HAP-1 (cell line): ENCODE data around the gene SBNO2.
"Not testable (repeated sequence)": the region's sequence is repeated elsewhere in the genome, so short reads cannot be mapped to it uniquely, and the experiment has no call there.

Experiments used
- DNase-seq, 2 experiments: peaks; one replicate each; pipeline ENCODE4 v3.0.0-alpha.2; 2016 to 2020; ENCODE audit warnings: low spot score in 2 of 2
- H3K27me3 ChIP-seq: fragments of 250-450 bp; sonication (Bioruptor Pico); 2 replicates; pipeline ENCODE4 v1.5.1; 2020; ENCODE audit warnings: low read depth, mild to moderate bottlenecking, moderate library complexity
- H3K36me3 ChIP-seq: fragments of 250-450 bp; sonication (Bioruptor Pico); replicated peaks from 2 replicates; pipeline ENCODE4 v1.5.1; 2020; ENCODE audit warnings: mild to moderate bottlenecking
- H3K4me1 ChIP-seq: fragments of 250-450 bp; sonication (Bioruptor Pico); 2 replicates; pipeline ENCODE4 v1.5.1; 2020; ENCODE audit warnings: mild to moderate bottlenecking
- H3K4me3 ChIP-seq: fragments of 250-450 bp; sonication (Bioruptor Pico); 2 replicates; pipeline ENCODE4 v1.5.1; 2020; ENCODE audit warnings: mild to moderate bottlenecking, moderate library complexity
- H3K9me3 ChIP-seq: fragments of 250-450 bp; sonication (Bioruptor Pico); 2 replicates; pipeline ENCODE4 v1.5.1; 2020; ENCODE audit warnings: mild to moderate bottlenecking, moderate library complexity
- in situ Hi-C: fragments of 300-500 bp; cut with MboI; formaldehyde crosslinking; loops from 3 replicates; pipeline ENCODE4 v1.14.3; 2020; ENCODE audit warnings: low sequenced_read_pairs, inconsistent platforms, mixed read lengths

SBNO2 gene

GRCh38 chr19:1214299-1214861 lies 40.3 kb upstream of the SBNO2 start:
- DNase-seq, result no peak
- Histone ChIP-seq H3K27me3 (no peaks in the 10 kb centered on the region), H3K4me3 (no peak overlapping the region), H3K36me3 (peaks cover 28% of the 10 kb centered on the region), H3K4me1 (no peaks in the 10 kb centered on the region), H3K9me3 (no peaks in the 10 kb centered on the region)
- in situ Hi-C loops, result no loop called here

GRCh38 chr19:1213391-1214286 lies 39.6 kb upstream of the SBNO2 start:
- peaks cover 34% of the 10 kb centered on the region for H3K36me3 ChIP-seq
- H3K4me1 ChIP-seq, result no peaks in the 10 kb centered on the region
- in situ Hi-C loops, result no loop called here
- no peaks in the 10 kb centered on the region for H3K9me3 ChIP-seq
- no peak overlapping the region for H3K4me3 ChIP-seq
- H3K27me3 ChIP-seq, result no peaks in the 10 kb centered on the region
- DNase-seq, result no peak

GRCh38 chr19:1211494-1212234 lies 37.6 kb upstream of the SBNO2 start:
- Histone ChIP-seq H3K4me1 (no peaks in the 10 kb centered on the region), H3K36me3 (peaks cover 38% of the 10 kb centered on the region), H3K4me3 (no peak overlapping the region), H3K27me3 (no peaks in the 10 kb centered on the region), H3K9me3 (no peaks in the 10 kb centered on the region)
- peak in 1 of 2 experiments; percentile 56 for DNase-seq
- in situ Hi-C loops, result no loop called here

- peaks cover 38% of the 10 kb centered on the region for H3K36me3 ChIP-seq
- H3K9me3 ChIP-seq, result no peaks in the 10 kb centered on the region
- H3K4me1 ChIP-seq, result peaks cover under 1% of the 10 kb centered on the region
- DNase-seq, result peak in 1 of 2 experiments; percentile 14
- in situ Hi-C loops, result no loop called here
- H3K4me3 ChIP-seq, result no peak overlapping the region
- no peaks in the 10 kb centered on the region for H3K27me3 ChIP-seq
Measured at GRCh38 chr19:1210227-1210538, 36.1 kb upstream of the SBNO2 start.

DNA sequence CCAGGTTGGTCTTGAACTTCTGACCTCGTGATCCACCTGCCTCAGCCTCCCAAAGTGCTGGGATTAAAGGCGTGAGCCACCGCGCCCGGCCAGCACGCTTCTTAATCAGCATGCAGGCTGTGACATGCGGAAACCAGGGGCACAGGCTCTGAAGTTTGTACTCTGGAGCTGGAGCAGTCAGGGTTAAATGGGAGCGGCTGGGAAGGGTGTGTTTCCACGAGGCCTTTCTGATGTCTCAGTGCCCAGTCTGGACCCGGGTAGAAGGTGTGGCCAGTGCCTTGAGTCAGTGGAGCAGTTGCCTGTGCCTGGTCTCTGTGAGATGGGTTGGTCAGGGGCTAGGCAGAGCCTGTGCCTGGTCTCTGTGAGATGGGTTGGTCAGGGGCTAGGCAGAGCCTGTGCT lies 34.8 kb upstream of the SBNO2 start:
- H3K27me3 ChIP-seq, H3K4me1 ChIP-seq, H3K9me3 ChIP-seq, in situ Hi-C loops, DNase-seq, H3K4me3 ChIP-seq: not testable (repeated sequence)
- peaks cover 38% of the 10 kb centered on the region for H3K36me3 ChIP-seq

GRCh38 chr19:1206864-1207450 lies 32.9 kb upstream of the SBNO2 start:
- H3K9me3 ChIP-seq, result no peaks in the 10 kb centered on the region
- H3K27me3 ChIP-seq, result no peaks in the 10 kb centered on the region
- H3K4me1 ChIP-seq, result peaks cover 3% of the 10 kb centered on the region
- in situ Hi-C loops, result no loop called here
- no peak for DNase-seq
- H3K36me3 ChIP-seq, result peaks cover 30% of the 10 kb centered on the region
- H3K4me3 ChIP-seq, result peak overlapping the region; percentile 72

DNA sequence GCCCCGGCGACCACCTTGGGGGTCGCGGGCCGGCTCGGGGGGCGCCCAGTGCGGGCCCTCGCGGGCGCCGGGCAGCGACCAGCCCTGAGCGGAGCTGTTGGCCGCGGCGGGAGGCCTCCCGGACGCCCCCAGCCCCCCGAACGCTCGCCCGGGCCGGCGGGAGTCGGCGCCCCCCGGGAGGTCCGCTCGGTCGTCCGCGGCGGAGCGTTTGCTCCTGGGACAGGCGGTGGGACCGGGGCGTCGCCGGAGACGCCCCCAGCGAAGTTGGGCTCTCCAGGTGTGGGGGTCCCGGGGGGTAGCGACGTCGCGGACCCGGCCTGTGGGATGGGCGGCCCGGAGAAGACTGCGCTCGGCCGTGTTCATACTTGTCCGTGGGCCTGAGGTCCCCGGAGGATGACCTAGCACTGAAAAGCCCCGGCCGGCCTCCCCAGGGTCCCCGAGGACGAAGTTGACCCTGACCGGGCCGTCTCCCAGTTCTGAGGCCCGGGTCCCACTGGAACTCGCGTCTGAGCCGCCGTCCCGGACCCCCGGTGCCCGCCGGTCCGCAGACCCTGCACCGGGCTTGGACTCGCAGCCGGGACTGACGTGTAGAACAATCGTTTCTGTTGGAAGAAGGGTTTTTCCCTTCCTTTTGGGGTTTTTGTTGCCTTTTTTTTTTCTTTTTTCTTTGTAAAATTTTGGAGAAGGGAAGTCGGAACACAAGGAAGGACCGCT lies 32.2 kb upstream of the SBNO2 start:
- DNase-seq, result no peak
- no peaks in the 10 kb centered on the region for H3K9me3 ChIP-seq
- in situ Hi-C loops, result no loop called here
- peaks cover 30% of the 10 kb centered on the region for H3K36me3 ChIP-seq
- H3K4me3 ChIP-seq, result peak overlapping the region; percentile 72
- no peaks in the 10 kb centered on the region for H3K27me3 ChIP-seq
- H3K4me1 ChIP-seq, result peaks cover 3% of the 10 kb centered on the region

GRCh38 chr19:1205114-1206099 lies 31.3 kb upstream of the SBNO2 start, which contains the start of gene STK11:
Gene STK11 (plus strand): TSS chr19:1205778. CDS start chr19:1206914, 1,136 bp downstream.
- H3K36me3 ChIP-seq, result peaks cover 24% of the 10 kb centered on the region
- H3K4me3 ChIP-seq, result peak within 1 kb of the TSS; percentile 72
- H3K27me3 ChIP-seq, result no peaks in the 10 kb centered on the region
- in situ Hi-C loops, result no loop called here
- H3K9me3 ChIP-seq, result no peaks in the 10 kb centered on the region
- peak; percentile 95 to 99 for DNase-seq
- H3K4me1 ChIP-seq, result peaks cover 3% of the 10 kb centered on the region

GRCh38 chr19:1200614-1201013 lies 26.5 kb upstream of the SBNO2 start:
- H3K27me3 ChIP-seq, H3K4me3 ChIP-seq, H3K9me3 ChIP-seq, DNase-seq, H3K36me3 ChIP-seq, H3K4me1 ChIP-seq: not testable (repeated sequence)
- in situ Hi-C loops, result loop anchor here (5.0 kb wide), 1 partner anchor 93 kb away; no protein-coding TSS in a partner anchor

DNA sequence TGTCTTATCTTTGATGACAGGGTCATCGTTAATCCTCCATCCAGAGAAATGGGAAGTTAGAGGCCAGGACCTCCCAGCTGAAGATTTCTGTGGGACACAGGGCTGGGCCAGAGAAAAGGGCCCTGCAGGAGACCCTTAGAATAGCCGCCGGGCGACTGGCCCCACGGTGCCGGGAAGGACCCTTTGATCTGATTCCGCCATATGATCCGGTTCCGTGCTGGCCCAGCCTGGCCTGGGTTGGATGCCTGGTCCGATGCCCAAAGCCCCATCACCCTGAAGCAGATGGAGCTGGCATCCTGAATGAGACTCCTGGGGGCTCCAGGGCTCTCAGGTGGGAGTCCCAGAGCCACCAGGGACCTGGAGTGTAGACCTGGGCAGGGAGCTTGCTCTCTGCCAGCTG lies 25.5 kb upstream of the SBNO2 start:
- in situ Hi-C loops, result no loop called here
- Histone ChIP-seq H3K4me1 (no peaks in the 10 kb centered on the region), H3K9me3 (no peaks in the 10 kb centered on the region), H3K36me3 (no peaks in the 10 kb centered on the region), H3K4me3 (no peak overlapping the region), H3K27me3 (no peaks in the 10 kb centered on the region)
- no peak for DNase-seq

DNA sequence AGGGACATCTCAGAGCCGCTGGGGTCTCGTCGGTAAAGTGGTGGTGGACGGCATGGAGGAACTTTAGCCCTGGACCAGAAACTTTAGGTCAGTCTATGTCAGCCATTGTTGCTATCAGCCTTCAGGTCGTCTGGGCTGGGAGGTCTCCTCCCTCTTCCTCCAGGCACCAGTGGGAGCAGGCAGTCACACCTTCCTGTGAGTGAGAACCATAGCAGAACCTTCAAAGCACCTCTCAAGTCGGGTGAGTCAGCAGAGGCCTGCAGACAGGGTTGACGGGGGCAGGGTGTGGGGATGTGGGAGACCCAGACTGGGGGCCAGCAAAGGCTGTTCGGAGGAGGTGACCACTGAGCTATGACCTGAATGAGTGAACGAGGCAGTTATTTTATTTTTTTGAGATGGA lies 15.4 kb upstream of the SBNO2 start:
- H3K4me1 ChIP-seq, result no peaks in the 10 kb centered on the region
- H3K36me3 ChIP-seq, result no peaks in the 10 kb centered on the region
- no peaks in the 10 kb centered on the region for H3K9me3 ChIP-seq
- in situ Hi-C loops, result no loop called here
- DNase-seq, result no peak
- H3K27me3 ChIP-seq, result no peaks in the 10 kb centered on the region
- no peak overlapping the region for H3K4me3 ChIP-seq

- in situ Hi-C loops, result no loop called here
- H3K4me3 ChIP-seq, result no peak overlapping the region
- no peak for DNase-seq
- H3K4me1 ChIP-seq, result no peaks in the 10 kb centered on the region
- no peaks in the 10 kb centered on the region for H3K9me3 ChIP-seq
- H3K27me3 ChIP-seq, result no peaks in the 10 kb centered on the region
- no peaks in the 10 kb centered on the region for H3K36me3 ChIP-seq
Measured at GRCh38 chr19:1183543-1184172, 9.6 kb upstream of the SBNO2 start.
